HG03060 (cell line): Measurements from ENCODE around the gene NEO1.

Experiments used
- ATAC-seq: cut with Tn5 transposase; IDR thresholded peaks from one replicate; pipeline ENCODE4 v1.9.1; 2021; ENCODE audit warnings: low read depth, moderate number of reproducible peaks; ENCODE audit not compliant: unreplicated experiment

Gene NEO1

GRCh38 chr15:73030122-73030679, 22.1 kb upstream of the NEO1 start:
- no peak for ATAC-seq

GRCh38 chr15:73031648-73032047, 20.6 kb upstream of the NEO1 start:
- ATAC-seq, result no peak

- no peak for ATAC-seq
Observed at GRCh38 chr15:73033611-73034010, 18.7 kb upstream of the NEO1 start.

- ATAC-seq, result no peak
Observed at GRCh38 chr15:73034221-73034620, 18.0 kb upstream of the NEO1 start.

- ATAC-seq, result no peak
Observed at GRCh38 chr15:73035221-73035620, 17.0 kb upstream of the NEO1 start.

- ATAC-seq, result no peak
Observed at GRCh38 chr15:73038220-73038619, 14.0 kb upstream of the NEO1 start.

GRCh38 chr15:73046073-73046472, 6.2 kb upstream of the NEO1 start:
- ATAC-seq, result no peak

GRCh38 chr15:73047882-73048281, 4.4 kb upstream of the NEO1 start:
- no peak for ATAC-seq

GRCh38 chr15:73048624-73049295, 3.5 kb upstream of the NEO1 start:
- no peak for ATAC-seq

GRCh38 chr15:73049564-73050215, 2.6 kb upstream of the NEO1 start:
- ATAC-seq, result no peak

GRCh38 chr15:73050561-73051295, 1.5 kb upstream of the NEO1 start:
- no peak for ATAC-seq

GRCh38 chr15:73051391-73051806, 864 bp upstream of the NEO1 start:
- no peak for ATAC-seq

GRCh38 chr15:73052653-73053397, 562 bp downstream of the NEO1 start:
- no peak for ATAC-seq

- no peak for ATAC-seq
Observed at GRCh38 chr15:73053398-73053723, 1.1 kb downstream of the NEO1 start.

GRCh38 chr15:73054417-73054953, 2.2 kb downstream of the NEO1 start:
- ATAC-seq, result no peak

- ATAC-seq, result no peak
Observed at GRCh38 chr15:73056460-73056859, 4.2 kb downstream of the NEO1 start.

GRCh38 chr15:73058437-73058836, 6.2 kb downstream of the NEO1 start:
- no peak for ATAC-seq

- no peak for ATAC-seq
Observed at GRCh38 chr15:73065114-73065513, 12.9 kb downstream of the NEO1 start.

GRCh38 chr15:73069109-73069508, 16.8 kb downstream of the NEO1 start:
- ATAC-seq, result no peak

GRCh38 chr15:73072894-73073293, 20.6 kb downstream of the NEO1 start:
- ATAC-seq, result no peak

- ATAC-seq, result no peak
Observed at GRCh38 chr15:73074241-73074640, 22.0 kb downstream of the NEO1 start.
